Right cardiac atrium (tissue), 5 donors: ENCODE data around the gene NEK7. TPM values are rescaled to one million over a fixed set of nuclear protein-coding genes. Genes with fewer than 3 reads are reported as not detected.
"Not testable (repeated sequence)": the region's sequence is repeated elsewhere in the genome, so short reads cannot be mapped to it uniquely, and the experiment has no call there.

Experiments used
- ATAC-seq, 2 donors: fragments of 200-7000 bp; cut with Tn5 transposase; one replicate each; pipeline versions ENCODE4 v1.8.0 to v1.9.1; 2020; ENCODE audit warnings: moderate library complexity in 2 of 2, mild to moderate bottlenecking in 1 of 2
- DNase-seq, 3 donors: peaks; one replicate each; pipeline ENCODE4 v3.0.0-alpha.2; 2020
- H3K27ac ChIP-seq: one replicate; pipeline ENCODE4 v1.5.1; 2013; ENCODE audit warnings: mild to moderate bottlenecking, low read length, control low read depth, moderate library complexity
- H3K27me3 ChIP-seq: one replicate; pipeline ENCODE4 v1.6.1; 2013; ENCODE audit not compliant: control insufficient read depth, insufficient read depth
- H3K4me1 ChIP-seq: one replicate; pipeline ENCODE4 v1.6.1; 2013; ENCODE audit warnings: low read length; ENCODE audit not compliant: control insufficient read depth, insufficient read depth
- H3K4me3 ChIP-seq: one replicate; pipeline ENCODE4 v1.5.1; 2013; ENCODE audit warnings: low read length, control low read depth
- H3K9me3 ChIP-seq: one replicate; pipeline ENCODE4 v1.6.1; 2013; ENCODE audit warnings: low read length; ENCODE audit not compliant: control insufficient read depth
- WGBS: extraction: QIAGEN DNeasy Blood & Tissue Kit; methylation state at CpG from one replicate; pipeline ENCODE4 v1.1.7; 2013; 5-methylcytosine and 5-hydroxymethylcytosine counted together
- intact Hi-C, 4 donors: fragments of 100-400 bp; cut with DNase I; formaldehyde crosslinking; loops; one replicate each; pipeline versions ENCODE4 v1.11.0 to v1.14.0; 2022 to 2023
- polyA plus RNA-seq: library from polyadenylated mRNA; stranded (reverse); fragments of 200-250 nt; gene quantifications from one replicate; pipeline ENCODE4 v1.2.3, GENCODE V29; 2013
- total RNA-seq, 4 donors: library from RNA; stranded (reverse); fragmentation: NEBNext Ultra II Directional; extraction: Animal tissue kit (Norgen Biotek cat#: 25700); gene quantifications; one replicate each; pipeline ENCODE4 v1.2.1, GENCODE V29; 2021
- donor health status: healthy with polysubstance abuse.
- donor health status: DM: no; HTN: yes; CAD: no.
- donor health status: DM: no; HTN: no; CAD: no.
- donor health status: DM: no; HTN: yes; CAD: no; lungs with severe emphysema.
- donor health status: DM: yes; HTN: yes; CAD: no.

NEK7 gene
- total and polyA plus RNA-seq, 5 donors, result 57.6 to 276 (median 173) TPM

DNA sequence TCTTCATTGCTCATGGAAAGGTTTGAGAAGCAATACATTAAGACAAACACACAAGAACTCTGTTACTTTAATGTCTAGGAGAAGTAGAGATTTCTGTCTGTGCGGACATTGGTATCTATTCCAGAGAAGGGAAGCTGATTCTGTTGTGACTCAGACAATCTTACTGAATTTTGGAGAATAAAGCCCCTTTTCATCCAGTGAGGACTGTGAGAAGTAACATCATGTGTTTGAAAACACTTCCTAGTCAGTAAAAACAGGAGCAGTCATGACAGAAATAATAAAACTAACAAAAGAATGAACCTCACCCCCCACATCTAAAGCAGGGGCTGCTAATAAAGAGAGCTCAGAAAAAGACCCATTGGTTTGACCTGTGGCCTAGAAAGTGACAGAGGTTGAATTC is 46.6 kb downstream of the NEK7 start:
- ATAC-seq, result no peak
- H3K9me3 ChIP-seq, result no peaks in the 10 kb centered on the region
- WGBS, result 78% methylated on average over 1 of the region's 1 CpG
- intact Hi-C loops, result loop anchor here in 1 of 4 donors (10.0 kb wide), 1 partner anchor 49 kb away; the partner anchor contains the start of gene NEK7
- H3K27ac ChIP-seq, result no peak overlapping the region
- DNase-seq, result no peak
- peaks cover 8% of the 10 kb centered on the region for H3K4me1 ChIP-seq
- no peaks in the 10 kb centered on the region for H3K27me3 ChIP-seq
- H3K4me3 ChIP-seq, result no peak overlapping the region

DNA sequence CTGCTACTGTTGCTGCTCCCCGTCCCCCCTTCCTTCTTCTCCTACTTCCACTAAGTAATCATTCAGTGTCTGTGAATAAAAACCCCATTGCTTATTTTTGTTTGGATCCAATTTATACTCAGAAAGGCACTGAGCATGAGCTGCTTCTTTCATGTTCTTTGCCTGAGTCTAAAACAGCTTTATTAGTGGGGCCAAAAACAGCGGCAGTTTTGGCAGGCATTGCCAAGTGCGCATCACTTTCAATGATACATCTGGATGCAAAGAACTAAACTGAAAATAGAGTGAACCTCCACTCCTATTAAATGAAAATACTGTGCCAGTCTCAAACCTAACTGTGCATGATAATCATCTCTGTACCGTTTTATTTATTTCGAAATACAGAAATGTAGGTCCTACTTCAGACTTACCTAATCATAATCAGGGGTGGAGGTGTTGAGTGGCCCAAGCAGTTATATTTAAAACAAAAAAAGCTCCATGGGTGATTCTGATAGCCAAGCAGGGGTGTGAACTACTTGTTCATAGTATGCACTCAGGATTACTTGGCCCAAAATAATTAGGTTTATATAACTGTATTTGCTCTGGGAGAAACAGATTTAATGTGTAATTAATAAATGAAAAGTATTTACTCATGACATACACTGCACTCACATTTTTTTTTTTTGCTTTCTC is 48.4 kb downstream of the NEK7 start:
- WGBS, result 42% methylated on average over 5 of the region's 5 CpGs
- peak; percentile 41 to 68 (median 49) for DNase-seq
- H3K9me3 ChIP-seq, result no peaks in the 10 kb centered on the region
- H3K27ac ChIP-seq, result peak overlapping the region; percentile 2
- H3K4me1 ChIP-seq, result peaks cover 5% of the 10 kb centered on the region
- H3K27me3 ChIP-seq, result no peaks in the 10 kb centered on the region
- H3K4me3 ChIP-seq, result peak overlapping the region; percentile 23
- peak; percentile 67 to 73 for ATAC-seq
- intact Hi-C loops, result loop anchor here in 1 of 4 donors (10.0 kb wide), 1 partner anchor 50 kb away; the partner anchor contains the start of gene NEK7

DNA sequence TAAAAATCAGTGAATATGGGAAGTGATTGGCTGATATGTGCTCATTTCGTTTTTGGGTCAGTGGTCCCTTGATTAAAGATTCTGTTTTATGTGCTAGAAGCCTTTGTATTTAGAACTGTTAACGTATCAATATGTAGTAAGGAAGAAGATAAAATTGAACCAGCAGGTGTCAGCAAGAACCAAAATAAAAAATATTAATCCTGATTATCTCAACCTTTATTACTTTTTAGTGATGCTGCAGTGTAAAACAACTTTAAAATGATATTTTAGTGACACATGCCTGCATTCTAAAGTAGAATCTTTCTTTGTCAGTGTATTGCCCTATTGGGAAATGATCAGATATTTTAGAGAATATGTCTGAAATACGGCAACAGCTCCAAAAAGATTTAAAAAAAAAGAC is 49.5 kb downstream of the NEK7 start:
- H3K27ac ChIP-seq, result no peak overlapping the region
- 60% methylated on average over 3 of the region's 3 CpGs for WGBS
- ATAC-seq (no peak), DNase-seq (no peak)
- no peaks in the 10 kb centered on the region for H3K27me3 ChIP-seq
- intact Hi-C loops, result loop anchor here in 1 of 4 donors (10.0 kb wide), 1 partner anchor 51 kb away; the partner anchor contains the start of gene NEK7
- peaks cover 5% of the 10 kb centered on the region for H3K4me1 ChIP-seq
- no peak overlapping the region for H3K4me3 ChIP-seq
- H3K9me3 ChIP-seq, result no peaks in the 10 kb centered on the region

DNA sequence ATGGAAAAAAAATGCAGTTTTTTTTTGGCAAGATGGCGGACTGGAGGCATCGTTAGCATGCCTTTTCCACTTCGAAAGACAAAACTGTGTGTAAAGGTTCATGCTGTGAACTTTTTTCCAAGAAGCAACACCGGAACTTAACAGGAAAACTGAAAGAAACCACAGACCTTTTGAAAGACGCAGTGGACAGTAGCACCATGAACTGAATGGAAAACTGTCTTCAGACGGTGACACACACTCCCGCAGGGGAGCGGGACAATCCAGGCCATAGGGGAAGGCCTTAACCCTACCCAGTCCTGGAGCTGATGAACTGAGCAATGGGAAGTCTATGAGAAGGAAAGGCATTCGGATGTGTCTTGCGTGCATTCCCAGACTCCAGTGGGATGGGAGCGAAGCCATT is 54.9 kb downstream of the NEK7 start:
- H3K4me3 ChIP-seq, result no peak overlapping the region
- intact Hi-C loops, result no loop called here
- H3K27me3 ChIP-seq, result no peaks in the 10 kb centered on the region
- no peaks in the 10 kb centered on the region for H3K4me1 ChIP-seq
- no peaks in the 10 kb centered on the region for H3K9me3 ChIP-seq
- ATAC-seq (no peak), DNase-seq (no peak)
- 96% methylated on average over 11 of the region's 11 CpGs for WGBS
- H3K27ac ChIP-seq, result no peak overlapping the region

DNA sequence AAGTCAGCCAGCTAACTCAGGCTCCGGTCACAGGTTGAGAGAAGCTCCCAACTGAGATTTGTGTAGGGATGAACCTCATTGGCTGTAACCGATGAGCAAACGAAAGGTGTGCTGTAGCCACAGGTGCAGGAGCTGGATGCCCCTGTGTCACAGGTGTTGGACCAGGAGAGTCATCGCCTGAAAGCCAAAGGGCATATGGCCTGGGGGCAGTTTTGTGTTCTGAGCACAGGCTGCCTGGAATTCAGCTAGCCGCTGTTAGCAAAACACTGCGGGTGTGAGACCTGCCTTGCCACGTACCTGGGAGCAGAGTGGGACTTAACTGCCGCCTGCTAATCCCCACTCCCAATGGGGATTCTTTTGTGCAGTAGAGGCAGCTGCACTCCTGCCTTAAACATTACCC is 55.3 kb downstream of the NEK7 start:
- Histone ChIP-seq H3K4me3 (no peak overlapping the region), H3K27me3 (no peaks in the 10 kb centered on the region), H3K4me1 (no peaks in the 10 kb centered on the region), H3K9me3 (no peaks in the 10 kb centered on the region), H3K27ac (no peak overlapping the region)
- WGBS, result 98% methylated on average over 8 of the region's 8 CpGs
- peak in 1 of 2 donors; percentile 19 for ATAC-seq
- intact Hi-C loops, result no loop called here
- no peak for DNase-seq

DNA sequence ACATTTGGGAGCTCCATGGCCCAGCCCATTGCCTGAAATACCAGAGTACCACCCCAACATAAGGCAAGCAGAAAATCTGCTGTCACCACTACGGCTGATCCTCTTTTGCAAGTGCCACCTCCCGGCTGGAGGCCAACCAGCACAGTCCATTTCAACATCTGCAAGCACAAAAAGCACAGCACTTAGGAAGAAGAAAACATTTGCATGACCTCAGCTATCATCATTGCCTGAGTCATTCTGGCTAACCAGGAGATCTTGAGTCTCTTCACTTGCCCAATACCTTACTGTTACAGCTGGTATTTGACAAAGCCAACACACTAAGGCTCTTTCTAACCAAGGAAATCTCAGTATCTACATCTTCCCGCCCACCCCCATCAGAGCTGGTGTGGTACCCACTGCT is 55.9 kb downstream of the NEK7 start:
- ATAC-seq (peak in 1 of 2 donors; percentile 42), DNase-seq (no peak)
- Histone ChIP-seq H3K27me3 (no peaks in the 10 kb centered on the region), H3K27ac (no peak overlapping the region), H3K4me3 (no peak overlapping the region), H3K4me1 (no peaks in the 10 kb centered on the region), H3K9me3 (no peaks in the 10 kb centered on the region)
- intact Hi-C loops, result no loop called here
- WGBS, result 94% methylated on average over 3 of the region's 3 CpGs

DNA sequence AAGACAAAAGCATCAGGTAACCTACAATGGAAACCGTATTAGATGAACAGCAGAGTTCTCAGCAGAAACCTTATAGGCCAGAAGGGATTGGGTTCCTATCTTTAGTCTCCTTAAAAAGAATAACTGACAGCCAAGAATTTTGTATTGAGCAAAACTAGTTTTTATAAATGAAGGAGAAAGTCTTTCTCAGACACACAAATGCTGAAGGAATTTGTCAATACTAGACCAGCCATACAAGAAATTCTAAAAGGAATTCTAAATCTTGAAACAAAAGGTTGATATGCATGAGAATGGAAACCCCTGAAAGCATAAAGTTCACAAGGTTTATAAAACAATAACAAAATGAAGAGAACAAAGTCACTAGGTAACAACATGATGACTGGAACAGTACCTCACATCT is 58.1 kb downstream of the NEK7 start:
- no peak for ATAC-seq
- H3K4me3 ChIP-seq, result no peak overlapping the region
- no peak for DNase-seq
- no peaks in the 10 kb centered on the region for H3K9me3 ChIP-seq
- no peaks in the 10 kb centered on the region for H3K4me1 ChIP-seq
- no peaks in the 10 kb centered on the region for H3K27me3 ChIP-seq
- H3K27ac ChIP-seq, result no peak overlapping the region
- intact Hi-C loops, result no loop called here
- WGBS, result 96% methylated on average over 1 of the region's 1 CpG

DNA sequence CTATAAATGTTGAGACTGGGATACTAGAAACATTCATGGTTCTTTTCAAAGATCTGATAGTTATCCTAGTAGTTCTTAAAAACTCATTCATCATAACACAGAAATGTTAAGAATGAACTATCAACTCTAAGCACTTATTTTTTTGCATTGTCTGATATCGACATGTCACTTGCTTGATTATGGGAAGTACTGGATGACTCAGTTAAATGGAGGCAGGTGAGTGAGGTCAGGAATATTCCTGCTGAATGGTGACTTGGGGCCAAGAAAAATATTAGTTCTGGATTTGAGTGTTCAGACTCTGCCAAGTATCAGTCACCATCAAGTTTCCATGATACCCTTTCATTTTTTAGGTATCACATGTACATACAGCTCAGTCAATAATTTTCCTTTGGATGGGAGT is 63.6 kb downstream of the NEK7 start:
- H3K4me1 ChIP-seq, result no peaks in the 10 kb centered on the region
- no peaks in the 10 kb centered on the region for H3K9me3 ChIP-seq
- ATAC-seq (peak; percentile 74 to 88), DNase-seq (no peak)
- H3K27ac ChIP-seq, result no peak overlapping the region
- no peaks in the 10 kb centered on the region for H3K27me3 ChIP-seq
- 39% methylated on average over 1 of the region's 1 CpG for WGBS
- intact Hi-C loops, result no loop called here
- no peak overlapping the region for H3K4me3 ChIP-seq

DNA sequence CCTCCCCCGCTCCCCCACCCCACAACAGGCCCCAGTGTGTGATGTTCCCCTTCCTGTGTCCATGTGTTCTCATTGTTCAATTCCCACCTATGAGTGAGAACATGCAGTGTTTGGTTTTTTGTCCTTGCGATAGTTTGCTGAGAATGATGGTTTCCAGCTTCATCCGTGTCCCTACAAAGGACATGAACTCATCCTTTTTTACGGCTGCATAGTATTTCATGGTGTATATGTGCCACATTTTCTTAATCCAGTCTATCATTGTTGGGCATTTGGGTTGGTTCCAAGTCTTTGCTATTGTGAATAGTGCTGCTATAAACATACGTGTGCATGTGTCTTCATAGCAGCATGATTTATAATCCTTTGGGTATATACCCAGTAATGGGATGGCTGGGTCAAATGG is 70.2 kb downstream of the NEK7 start:
- ATAC-seq, intact Hi-C loops: not testable (repeated sequence)
- 98% methylated on average over 4 of the region's 5 CpGs for WGBS

DNA sequence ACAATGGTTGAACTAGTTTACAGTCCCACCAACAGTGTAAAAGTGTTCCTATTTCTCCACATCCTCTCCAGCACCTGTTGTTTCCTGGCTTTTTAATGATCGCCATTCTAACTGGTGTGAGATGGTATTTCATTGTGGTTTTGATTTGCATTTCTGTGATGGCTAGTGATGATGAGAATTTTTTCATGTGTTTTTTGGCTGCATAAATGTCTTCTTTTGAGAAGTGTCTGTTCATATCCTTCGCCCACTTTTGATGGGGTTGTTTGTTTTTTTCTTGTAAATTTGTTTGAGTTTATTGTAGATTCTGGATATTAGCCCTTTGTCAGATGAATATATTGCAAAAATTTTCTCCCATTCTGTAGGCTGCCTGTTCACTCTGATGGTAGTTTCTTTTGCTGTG is 70.7 kb downstream of the NEK7 start:
- intact Hi-C loops, ATAC-seq: not testable (repeated sequence)
- 92% methylated on average over 2 of the region's 2 CpGs for WGBS

More for the DNA sequence above, 70.2 kb downstream of the NEK7 start:
- H3K9me3 ChIP-seq, H3K4me3 ChIP-seq, DNase-seq, H3K4me1 ChIP-seq, H3K27ac ChIP-seq, H3K27me3 ChIP-seq: not testable (repeated sequence)

DNA sequence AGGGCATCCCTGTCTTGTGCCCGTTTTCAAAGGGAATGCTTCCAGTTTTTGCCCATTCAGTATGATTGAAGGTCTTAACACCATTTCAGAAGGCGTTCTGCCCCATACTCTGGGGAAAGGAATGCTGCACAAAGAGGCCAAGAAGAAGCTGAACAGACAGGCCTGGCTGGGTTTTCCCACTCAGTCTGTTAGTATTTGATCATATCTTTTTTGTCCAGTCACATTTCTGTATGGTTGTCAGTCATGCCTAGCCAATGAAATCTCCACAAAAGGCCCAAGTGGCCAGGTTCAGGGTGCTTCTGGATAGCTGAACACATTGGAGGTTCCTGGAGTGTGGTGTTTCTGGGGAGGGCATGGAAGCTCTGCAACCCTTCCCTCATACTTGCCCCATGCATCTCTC is 72.1 kb downstream of the NEK7 start:
- Histone ChIP-seq H3K27me3 (no peaks in the 10 kb centered on the region), H3K4me1 (peaks cover 5% of the 10 kb centered on the region), H3K4me3 (no peak overlapping the region), H3K27ac (peak overlapping the region; percentile 27), H3K9me3 (no peaks in the 10 kb centered on the region)
- no peak for DNase-seq
- intact Hi-C loops, result no loop called here
- 69% methylated on average over 2 of the region's 2 CpGs for WGBS
- ATAC-seq, result no peak

More for the DNA sequence above, 70.7 kb downstream of the NEK7 start:
- H3K9me3 ChIP-seq, H3K4me1 ChIP-seq, H3K27me3 ChIP-seq, H3K27ac ChIP-seq, DNase-seq, H3K4me3 ChIP-seq: not testable (repeated sequence)
